Fibroblast of lung (primary cell): ENCODE data around the gene DNAH6.

Source experiments
- EZH2 ChIP-seq: IDR thresholded peaks from 2 replicates; pipeline ENCODE4 v1.5.1; 2012; ENCODE audit warnings: low read length, control low read depth, mild to moderate bottlenecking; ENCODE audit errors: missing control alignments
- TF ChIP-seq, protein P1 (sequence below), 2 donors: IDR thresholded peaks in 1 of 2; conservative IDR thresholded peaks in 1 of 2; 1 replicate in 1 of 2; 2 replicates in 1 of 2; pipeline ENCODE4 v1.5.1; 2011 to 2012; ENCODE audit warnings: low read length in 2 of 2, control low read depth in 1 of 2, inconsistent platforms in 1 of 2, low read depth in 1 of 2, mild to moderate bottlenecking in 1 of 2

DNA sequence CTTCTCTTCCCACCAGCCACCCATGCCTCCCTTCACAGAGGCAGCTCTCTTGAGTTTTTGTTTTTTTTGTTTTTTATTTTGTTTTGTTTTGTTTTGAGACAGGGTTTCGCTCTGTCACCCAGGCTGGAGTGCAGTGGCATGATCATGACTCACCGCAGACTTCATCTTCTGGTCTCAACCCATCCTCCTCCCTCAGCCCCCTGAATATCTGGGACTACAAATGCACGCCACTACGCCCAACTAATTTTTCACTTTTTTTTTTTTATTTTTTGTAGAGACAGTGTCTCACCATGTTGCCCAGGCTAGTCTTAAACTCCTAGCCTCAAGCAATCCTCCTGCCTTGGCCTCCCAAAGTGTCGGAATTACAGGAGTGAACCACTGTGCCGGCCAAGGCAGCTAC is 203.1 kb downstream of the DNAH6 start:
- TF ChIP-seq, protein P1, sequence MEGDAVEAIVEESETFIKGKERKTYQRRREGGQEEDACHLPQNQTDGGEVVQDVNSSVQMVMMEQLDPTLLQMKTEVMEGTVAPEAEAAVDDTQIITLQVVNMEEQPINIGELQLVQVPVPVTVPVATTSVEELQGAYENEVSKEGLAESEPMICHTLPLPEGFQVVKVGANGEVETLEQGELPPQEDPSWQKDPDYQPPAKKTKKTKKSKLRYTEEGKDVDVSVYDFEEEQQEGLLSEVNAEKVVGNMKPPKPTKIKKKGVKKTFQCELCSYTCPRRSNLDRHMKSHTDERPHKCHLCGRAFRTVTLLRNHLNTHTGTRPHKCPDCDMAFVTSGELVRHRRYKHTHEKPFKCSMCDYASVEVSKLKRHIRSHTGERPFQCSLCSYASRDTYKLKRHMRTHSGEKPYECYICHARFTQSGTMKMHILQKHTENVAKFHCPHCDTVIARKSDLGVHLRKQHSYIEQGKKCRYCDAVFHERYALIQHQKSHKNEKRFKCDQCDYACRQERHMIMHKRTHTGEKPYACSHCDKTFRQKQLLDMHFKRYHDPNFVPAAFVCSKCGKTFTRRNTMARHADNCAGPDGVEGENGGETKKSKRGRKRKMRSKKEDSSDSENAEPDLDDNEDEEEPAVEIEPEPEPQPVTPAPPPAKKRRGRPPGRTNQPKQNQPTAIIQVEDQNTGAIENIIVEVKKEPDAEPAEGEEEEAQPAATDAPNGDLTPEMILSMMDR (conservative IDR thresholded peaks at IDR 0.05 in 1 of 2, IDR thresholded peaks at IDR 0.05 in 1 of 2; ENCODE audit: low read depth in 1 of 2, low read length in 2 of 2) = no peak
- TF ChIP-seq EZH2 = no peak
